Measurements from ENCODE around the gene HENMT1. TPM values are rescaled to one million over a fixed set of nuclear protein-coding genes. Genes with fewer than 3 reads are reported as not detected.
"Not testable (repeated sequence)": the region's sequence is repeated elsewhere in the genome, so short reads cannot be mapped to it uniquely, and the experiment has no call there.

HENMT1 gene
- total RNA-seq: 10 to 100 TPM; 26.7 to 27.3 TPM

DNA sequence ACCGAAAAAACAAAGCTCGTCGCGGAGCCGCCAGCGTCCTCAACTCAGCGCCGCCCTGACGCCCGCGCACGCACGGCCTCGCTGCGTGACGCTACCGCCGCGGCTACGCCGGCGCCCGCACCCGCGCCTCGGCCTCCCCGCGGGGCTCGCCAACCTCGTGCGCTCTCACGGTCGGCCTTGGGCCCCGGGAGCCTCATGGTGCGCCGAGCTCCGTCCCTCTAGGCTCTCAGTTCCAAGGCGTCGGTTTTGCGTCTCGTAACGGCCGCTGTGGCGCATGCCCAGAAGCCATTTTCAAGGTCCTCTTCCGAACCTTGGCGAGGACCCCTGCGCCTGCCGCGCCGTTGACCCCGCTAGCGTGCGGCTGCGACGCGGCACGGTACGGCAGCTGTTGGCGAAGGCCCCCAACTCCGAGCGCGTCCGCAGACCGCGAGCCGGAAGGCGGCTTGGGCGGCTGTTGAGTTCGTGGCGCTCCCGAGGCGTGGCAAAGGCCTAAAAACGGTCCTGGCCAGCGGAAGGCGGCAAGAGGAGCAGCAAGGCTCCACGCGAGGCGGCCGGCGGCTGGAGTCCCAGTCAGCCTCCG, at the start of gene HENMT1:
Gene HENMT1, minus strand, starts transcription at position 64 of the 580 bp plus-strand sequence. CDS start 1,209 bp downstream, outside the sequence.
- Mint-ChIP-seq H3K27ac (peak within 1 kb of the TSS; percentile 90), H3K27me3 (no peaks in the 10 kb centered on the region), H3K4me3 (peak within 1 kb of the TSS; percentile 78), H3K9me3 (no peaks in the 10 kb centered on the region), H3K4me1 (peaks cover 45% of the 10 kb centered on the region), H3K36me3 (ENCODE audit: low read depth) (peaks cover 18% of the 10 kb centered on the region)
- CTCF ChIA-PET: interaction anchor here (0.7 to 7.1 kb wide), 8 partner anchors 11 to 156 kb away, joined by 3 to 100 read pairs (median 3); partner anchors contain the start of gene PRPF38B
- POLR2A ChIA-PET: interaction anchor here (0.5 to 7.2 kb wide), 27 partner anchors 8 to 582 kb away, joined by 3 to 229 read pairs (median 6); partner anchors contain the start of genes CLCC1, EEIG2, GPSM2 and PRPF38B
- DNase-seq: peak; percentile 82

- Mint-ChIP-seq H3K27me3 (no peaks in the 10 kb centered on the region), H3K4me1 (peaks cover 33% of the 10 kb centered on the region), H3K36me3 (ENCODE audit: low read depth) (no peaks in the 10 kb centered on the region), H3K4me3 (no peak overlapping the region), H3K9me3 (no peaks in the 10 kb centered on the region), H3K27ac (no peak overlapping the region)
- ChIA-PET CTCF (interaction anchor here (0.5 to 2.1 kb wide), 7 partner anchors 12 to 149 kb away, joined by 3 to 18 read pairs (median 5); partner anchors contain the start of genes EEIG2 and PRPF38B), POLR2A (interaction anchor here (1.0 to 9.9 kb wide), 4 partner anchors 8 to 65 kb away, joined by 4 to 146 read pairs (median 4); partner anchors contain the start of genes HENMT1 and PRPF38B)
- DNase-seq: peak; percentile 70
Measured at GRCh38 chr1:108708691-108709660, 48.1 kb upstream of the HENMT1 start.

- H3K4me3 Mint-ChIP-seq: no peak overlapping the region
- H3K27me3 Mint-ChIP-seq: no peaks in the 10 kb centered on the region
- POLR2A ChIA-PET: interaction anchor here (5.6 to 9.9 kb wide), 2 partner anchors 14 to 60 kb away, joined by 35 to 146 read pairs; partner anchors contain the start of gene PRPF38B
- H3K27ac Mint-ChIP-seq: no peak overlapping the region
- no peaks in the 10 kb centered on the region for H3K9me3 Mint-ChIP-seq
- H3K4me1 Mint-ChIP-seq: peaks cover 52% of the 10 kb centered on the region
- DNase-seq: no peak
- CTCF ChIA-PET: interaction anchor here (5.2 kb wide), 1 partner anchor 13 kb away, joined by 38 read pairs; the partner anchor contains the start of gene PRPF38B
- H3K36me3 Mint-ChIP-seq (ENCODE audit: low read depth): peaks cover 10% of the 10 kb centered on the region
Measured at GRCh38 chr1:108706643-108707042, 45.8 kb upstream of the HENMT1 start.

GRCh38 chr1:108704496-108704895, 43.6 kb upstream of the HENMT1 start:
- POLR2A ChIA-PET: interaction anchor here (0.8 to 9.9 kb wide), 6 partner anchors 11 to 193 kb away, joined by 3 to 146 read pairs (median 12); partner anchors contain the start of genes HENMT1 and PRPF38B

GRCh38 chr1:108703939-108704338, 43.0 kb upstream of the HENMT1 start:
- H3K27ac Mint-ChIP-seq: peak overlapping the region; percentile 92
- H3K9me3 Mint-ChIP-seq: no peaks in the 10 kb centered on the region
- H3K36me3 Mint-ChIP-seq (ENCODE audit: low read depth): peaks cover 35% of the 10 kb centered on the region
- peaks cover 61% of the 10 kb centered on the region for H3K4me1 Mint-ChIP-seq
- ChIA-PET CTCF (interaction anchor here (1.3 to 5.2 kb wide), 4 partner anchors 10 to 144 kb away, joined by 4 to 38 read pairs (median 4); partner anchors contain the start of genes EEIG2 and PRPF38B), POLR2A (interaction anchor here (0.8 to 9.9 kb wide), 7 partner anchors 11 to 193 kb away, joined by 3 to 146 read pairs (median 10); partner anchors contain the start of genes HENMT1 and PRPF38B)
- DNase-seq: peak; percentile 28
- H3K27me3 Mint-ChIP-seq: no peaks in the 10 kb centered on the region
- peak overlapping the region; percentile 63 for H3K4me3 Mint-ChIP-seq

More at GRCh38 chr1:108704496-108704895, 43.6 kb upstream of the HENMT1 start:
- no peak for DNase-seq
- Mint-ChIP-seq H3K27ac (peak overlapping the region; percentile 92), H3K27me3 (no peaks in the 10 kb centered on the region), H3K4me1 (peaks cover 60% of the 10 kb centered on the region), H3K36me3 (ENCODE audit: low read depth) (peaks cover 30% of the 10 kb centered on the region), H3K9me3 (no peaks in the 10 kb centered on the region), H3K4me3 (peak overlapping the region; percentile 63)
- CTCF ChIA-PET: interaction anchor here (1.3 to 5.2 kb wide), 4 partner anchors 11 to 145 kb away, joined by 4 to 38 read pairs (median 4); partner anchors contain the start of genes EEIG2 and PRPF38B

DNA sequence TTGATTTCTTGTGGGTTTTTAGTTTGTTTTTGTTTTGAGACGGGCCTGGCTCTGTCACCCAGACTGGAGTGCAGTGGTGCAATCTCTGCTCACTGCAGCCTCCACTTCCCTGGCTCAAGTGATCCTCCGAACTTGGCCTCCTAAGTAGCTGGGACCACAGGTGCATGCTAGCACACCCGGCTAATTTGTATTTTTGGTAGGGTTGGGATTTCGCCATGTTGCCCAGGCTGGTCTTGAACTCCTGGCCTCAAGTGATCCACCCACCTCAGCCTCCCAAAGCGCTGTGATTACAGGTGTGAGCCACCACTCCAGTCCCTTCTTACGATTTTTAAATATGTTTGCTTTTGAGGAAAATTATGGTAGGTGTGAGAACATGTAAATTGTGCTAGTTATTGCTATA, 41.2 kb upstream of the HENMT1 start:
- Mint-ChIP-seq H3K36me3 (ENCODE audit: low read depth) (peaks cover 53% of the 10 kb centered on the region), H3K4me1 (peaks cover 72% of the 10 kb centered on the region), H3K27ac (peak overlapping the region; percentile 62)
- not testable (repeated sequence) for H3K9me3 Mint-ChIP-seq, DNase-seq, H3K27me3 Mint-ChIP-seq, H3K4me3 Mint-ChIP-seq
- ChIA-PET CTCF (interaction anchor here (5.2 kb wide), 1 partner anchor 9 kb away, joined by 38 read pairs; the partner anchor contains the start of gene PRPF38B), POLR2A (interaction anchor here (1.4 to 9.9 kb wide), 5 partner anchors 9 to 56 kb away, joined by 4 to 146 read pairs (median 19); partner anchors contain the start of genes HENMT1 and PRPF38B)

GRCh38 chr1:108701176-108701849, 40.4 kb upstream of the HENMT1 start:
- peak overlapping the region; percentile 40 for H3K27ac Mint-ChIP-seq
- DNase-seq: no peak
- peaks cover 61% of the 10 kb centered on the region for H3K36me3 Mint-ChIP-seq (ENCODE audit: low read depth)
- H3K4me1 Mint-ChIP-seq: peaks cover 80% of the 10 kb centered on the region
- ChIA-PET POLR2A (interaction anchor here (1.0 to 9.9 kb wide), 3 partner anchors 8 to 18 kb away, joined by 4 to 146 read pairs (median 5); partner anchors contain the start of gene PRPF38B), CTCF (interaction anchor here (5.2 kb wide), 1 partner anchor 8 kb away, joined by 38 read pairs; the partner anchor contains the start of gene PRPF38B)
- no peaks in the 10 kb centered on the region for H3K27me3 Mint-ChIP-seq
- no peaks in the 10 kb centered on the region for H3K9me3 Mint-ChIP-seq
- no peak overlapping the region for H3K4me3 Mint-ChIP-seq

GRCh38 chr1:108699375-108700332, 38.8 kb upstream of the HENMT1 start:
- DNase-seq: no peak
- ChIA-PET CTCF (no interaction called here), POLR2A (no interaction called here)
- Mint-ChIP-seq H3K27ac (peak overlapping the region; percentile 79), H3K9me3 (no peaks in the 10 kb centered on the region), H3K4me3 (peak overlapping the region; percentile 72), H3K27me3 (no peaks in the 10 kb centered on the region), H3K4me1 (peaks cover 78% of the 10 kb centered on the region), H3K36me3 (ENCODE audit: low read depth) (peaks cover 74% of the 10 kb centered on the region)

DNA sequence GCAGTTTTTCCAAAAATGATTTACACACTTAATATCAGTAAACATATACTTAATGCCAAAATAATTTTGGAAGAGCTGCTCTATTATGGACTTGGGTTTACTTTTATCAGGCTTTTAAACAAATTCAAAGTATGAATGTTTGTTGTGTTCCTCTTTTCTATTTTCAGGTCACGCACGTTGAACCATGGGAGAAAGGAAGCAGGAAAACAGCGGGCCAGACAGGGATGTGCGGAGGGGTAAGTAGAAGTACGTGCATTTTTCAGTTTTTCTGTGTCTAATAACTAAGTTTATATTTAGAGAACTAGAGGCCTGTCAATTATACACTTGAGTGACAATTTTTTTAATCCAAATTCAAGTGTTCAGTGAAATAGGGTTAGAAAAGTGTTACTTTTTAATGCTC, 34.6 kb upstream of the HENMT1 start:
- H3K4me3 Mint-ChIP-seq: peak overlapping the region; percentile 70
- POLR2A ChIA-PET: interaction anchor here (0.5 to 5.6 kb wide), 6 partner anchors 11 to 264 kb away, joined by 3 to 338 read pairs (median 102); partner anchors contain the start of genes GPSM2, HENMT1 and STXBP3
- peaks cover 74% of the 10 kb centered on the region for H3K36me3 Mint-ChIP-seq (ENCODE audit: low read depth)
- H3K9me3 Mint-ChIP-seq: no peaks in the 10 kb centered on the region
- no peak for DNase-seq
- H3K27me3 Mint-ChIP-seq: no peaks in the 10 kb centered on the region
- H3K4me1 Mint-ChIP-seq: peaks cover 67% of the 10 kb centered on the region
- H3K27ac Mint-ChIP-seq: peak overlapping the region; percentile 59
- CTCF ChIA-PET: interaction anchor here (4.8 kb wide), 1 partner anchor 9 kb away, joined by 38 read pairs; no protein-coding TSS in a partner anchor

GRCh38 chr1:108692724-108693655, 32.1 kb upstream of the HENMT1 start:
- Mint-ChIP-seq H3K9me3 (no peaks in the 10 kb centered on the region), H3K27me3 (no peaks in the 10 kb centered on the region), H3K36me3 (ENCODE audit: low read depth) (peaks cover 49% of the 10 kb centered on the region), H3K27ac (peak overlapping the region; percentile 96), H3K4me1 (peaks cover 50% of the 10 kb centered on the region), H3K4me3 (peak overlapping the region; percentile 91)
- ChIA-PET CTCF (interaction anchor here (0.5 to 4.8 kb wide), 23 partner anchors 10 to 552 kb away, joined by 3 to 64 read pairs (median 6); partner anchors contain the start of genes CLCC1, EEIG2, ELAPOR1 and HENMT1), POLR2A (interaction anchor here (0.6 to 5.6 kb wide), 54 partner anchors 8 to 1646 kb away, joined by 3 to 338 read pairs (median 5); partner anchors contain the start of genes CLCC1, EEIG2, FNDC7 and GNAI3)
- DNase-seq: peak; percentile 84

All from activated CD4-positive, alpha-beta memory T cell treated with anti-CD3 and anti-CD28 coated beads, Interleukin-2, amount 10 ng/mL, durations not matched to agents 7 days and 5 days (primary cell).